Cerebellar nuclear complex (tissue), 1 donor: ENCODE measurements around the gene MTHFD1.
"Not testable (repeated sequence)": the region's sequence is repeated elsewhere in the genome, so short reads cannot be mapped to it uniquely, and the experiment has no call there.

Experiments used
- DNase-seq, 2 experiments: peaks; one replicate each; lab custom pipeline; 2025; lab: John Stamatoyannopoulos, UW

Gene MTHFD1

GRCh38 chr14:64387782-64388532, at the start of gene MTHFD1:
MTHFD1 (plus strand) TSS chr14:64388353; CDS start chr14:64388428, 75 bp downstream.
- DNase-seq, result peak; percentile 93 to 94

GRCh38 chr14:64338616-64339316, 49.4 kb upstream of the MTHFD1 start:
- DNase-seq, result peak; percentile 98 to 99

DNA sequence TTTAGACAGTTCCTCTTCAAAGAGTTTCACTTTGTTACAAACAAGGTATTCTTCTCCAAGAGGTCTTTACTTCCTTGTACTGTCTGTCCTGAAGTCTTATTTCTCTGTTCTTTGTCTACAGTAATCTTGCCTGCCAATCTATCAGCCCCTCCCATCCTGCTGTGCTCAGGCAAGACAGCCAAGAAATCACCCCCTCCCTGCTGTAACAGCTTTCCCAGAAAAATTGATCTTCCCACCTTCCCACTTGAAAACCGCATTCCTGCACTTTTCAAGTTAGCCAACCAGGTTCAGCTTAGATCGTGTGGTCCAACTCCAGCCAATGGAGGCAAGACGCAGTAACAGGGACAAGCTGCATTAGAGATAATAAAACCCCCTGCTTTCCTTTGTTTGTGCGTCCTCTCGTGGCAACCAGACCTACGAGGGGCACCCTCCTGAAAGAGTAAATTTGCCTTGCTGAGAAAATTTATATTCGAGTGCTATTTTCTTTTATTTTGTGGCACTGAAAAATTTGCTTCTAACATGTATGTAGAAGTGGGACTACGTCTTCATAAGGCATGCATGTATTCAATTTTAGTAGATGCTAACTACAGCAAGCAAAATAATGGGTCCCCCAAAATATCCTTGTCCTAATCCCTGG, 47.5 kb upstream of the MTHFD1 start:
- no peak for DNase-seq

GRCh38 chr14:64347748-64348147, 40.4 kb upstream of the MTHFD1 start:
- DNase-seq, result no peak

GRCh38 chr14:64349741-64350490, 38.2 kb upstream of the MTHFD1 start:
- DNase-seq, result no peak

- DNase-seq, result no peak
Measured at GRCh38 chr14:64363265-64363846, 24.8 kb upstream of the MTHFD1 start.

GRCh38 chr14:64364907-64365306, 23.2 kb upstream of the MTHFD1 start:
- DNase-seq, result no peak

DNA sequence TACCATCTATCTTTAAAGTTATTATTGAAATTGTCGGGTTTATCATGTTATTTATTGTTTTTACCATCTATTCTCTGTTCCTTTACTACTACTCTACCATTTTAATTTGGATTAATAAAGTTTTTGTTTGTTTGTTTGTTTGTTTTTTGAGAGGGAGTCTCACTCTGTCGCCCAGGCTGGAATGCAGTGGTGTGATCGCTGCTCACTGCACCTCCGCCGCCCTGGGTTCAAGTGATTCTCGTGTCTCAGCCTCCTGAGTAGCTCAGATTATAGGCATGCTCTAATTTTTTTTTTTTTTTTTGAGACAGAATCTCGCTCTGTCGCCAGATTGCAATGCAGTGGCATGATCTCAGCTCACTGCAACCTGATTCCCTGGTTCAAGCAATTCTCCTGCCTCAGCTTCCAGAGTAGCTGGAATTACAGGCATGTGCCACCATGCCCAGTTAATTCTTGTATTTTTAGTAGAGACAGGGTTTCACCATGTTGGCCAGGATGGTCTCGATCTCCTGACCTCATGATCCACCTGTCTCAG, 22.7 kb upstream of the MTHFD1 start:
- not testable (repeated sequence) for DNase-seq

- no peak for DNase-seq
Measured at GRCh38 chr14:64369201-64369600, 19.0 kb upstream of the MTHFD1 start.

DNA sequence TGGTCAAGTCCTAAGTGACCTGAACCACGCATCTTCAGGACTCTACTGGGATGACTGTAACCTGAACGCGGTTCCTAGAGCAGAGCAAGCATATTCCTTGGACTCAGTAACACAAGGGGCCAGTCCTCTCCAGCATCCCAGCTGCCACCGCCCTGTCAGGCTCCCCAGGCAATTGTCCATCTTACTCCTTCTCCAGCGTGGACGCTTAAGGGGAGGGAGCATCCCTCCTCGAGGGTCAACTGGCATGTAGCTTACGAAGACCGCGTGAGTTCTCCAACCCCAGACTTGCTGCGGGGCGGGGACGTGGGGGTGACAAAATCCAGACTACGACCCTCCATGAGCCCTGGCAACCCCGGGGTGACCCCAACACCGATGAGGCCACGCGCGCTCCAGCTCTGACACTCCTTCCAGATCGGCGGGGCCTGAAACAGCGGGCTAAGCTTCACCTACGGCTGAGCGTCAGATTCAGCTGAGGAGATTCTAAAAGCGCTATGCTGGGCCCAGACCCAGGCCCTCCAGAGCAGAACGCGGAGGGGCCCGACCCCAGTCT, 846 bp upstream of the MTHFD1 start:
- no peak for DNase-seq

GRCh38 chr14:64388533-64389285, 556 bp downstream of the MTHFD1 start:
- no peak for DNase-seq

GRCh38 chr14:64391113-64391725, 3.1 kb downstream of the MTHFD1 start:
- no peak for DNase-seq

GRCh38 chr14:64391986-64392385, 3.8 kb downstream of the MTHFD1 start:
- DNase-seq, result no peak

GRCh38 chr14:64393189-64393726, 5.1 kb downstream of the MTHFD1 start:
- not testable (repeated sequence) for DNase-seq

- DNase-seq, result no peak
Measured at GRCh38 chr14:64394423-64394822, 6.3 kb downstream of the MTHFD1 start.

GRCh38 chr14:64394977-64395633, 7.0 kb downstream of the MTHFD1 start:
- no peak for DNase-seq

DNA sequence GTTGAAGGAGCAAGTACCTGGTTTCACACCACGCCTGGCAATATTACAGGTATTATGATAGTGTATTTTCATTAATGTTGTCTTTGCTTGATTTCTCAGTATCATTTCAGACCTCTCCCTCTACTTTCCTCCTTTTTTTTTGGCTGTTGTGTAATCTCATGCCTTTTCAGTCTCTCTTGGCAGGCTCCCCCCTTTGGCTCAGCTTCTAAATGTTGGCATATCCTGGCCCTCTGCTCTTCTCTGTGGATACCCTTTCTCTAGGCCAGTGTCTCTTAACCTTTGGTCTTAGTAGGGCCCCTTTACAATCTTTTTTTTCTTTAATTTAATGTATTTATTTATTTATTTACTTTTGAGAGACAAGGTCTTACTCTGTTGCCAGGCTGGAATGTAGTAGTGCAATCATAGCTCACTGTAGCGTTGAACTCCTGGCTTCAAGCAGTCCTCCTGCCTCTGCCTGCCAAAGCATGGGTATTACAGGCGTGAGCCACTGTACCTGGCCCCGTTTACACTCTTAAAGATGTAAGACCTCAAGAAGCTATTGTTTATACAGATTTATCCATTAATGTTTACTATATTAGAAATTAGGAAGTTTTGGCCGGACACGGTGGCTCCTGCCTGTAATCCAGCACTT, 12.8 kb downstream of the MTHFD1 start:
- DNase-seq, result no peak

DNA sequence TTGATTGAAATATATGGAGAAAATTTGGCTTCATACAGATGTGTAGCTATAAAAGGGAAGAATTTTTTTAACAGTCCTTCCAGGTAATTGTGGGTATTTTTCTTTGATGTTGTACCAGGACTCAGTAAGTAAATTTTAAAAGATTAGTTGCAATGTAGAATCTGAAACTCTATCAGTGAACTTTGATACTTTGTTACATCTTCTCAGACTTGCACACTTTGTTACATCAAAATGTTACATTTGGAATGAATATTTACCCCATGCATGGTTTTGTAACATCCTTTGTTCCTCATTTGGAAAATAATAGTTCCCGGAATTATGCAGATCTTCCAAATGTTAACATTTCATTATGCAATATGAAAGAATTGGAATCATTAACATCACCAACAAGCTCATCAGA, 13.8 kb downstream of the MTHFD1 start:
- DNase-seq, result no peak

- DNase-seq, result no peak
Measured at GRCh38 chr14:64405295-64405694, 17.1 kb downstream of the MTHFD1 start.
